NT2/D1 (cell line): ENCODE measurements around the gene SLC47A1.
"Not testable (repeated sequence)": the region's sequence is repeated elsewhere in the genome, so short reads cannot be mapped to it uniquely, and the experiment has no call there.

ENCODE experiments used
- DNase-seq: peaks from one replicate; pipeline ENCODE4 v3.0.0-alpha.2; 2011; ENCODE audit warnings: low read depth, low spot score
- H3K27me3 ChIP-seq: 2 replicates; pipeline ENCODE4 v1.6.0; 2011; ENCODE audit warnings: mild to moderate bottlenecking; ENCODE audit not compliant: insufficient read length, insufficient read depth
- H3K36me3 ChIP-seq: 2 replicates; pipeline ENCODE4 v1.6.1; 2011; ENCODE audit warnings: mild to moderate bottlenecking, low read length, mixed read lengths; ENCODE audit not compliant: insufficient read depth, insufficient read length
- H3K4me1 ChIP-seq: 2 replicates; pipeline ENCODE4 v1.5.1; 2011; ENCODE audit not compliant: insufficient read depth, insufficient read length
- H3K4me3 ChIP-seq: 2 replicates; pipeline ENCODE4 v1.5.1; 2011; ENCODE audit warnings: low read depth; ENCODE audit not compliant: insufficient read length
- H3K9ac ChIP-seq: 2 replicates; pipeline ENCODE4 v1.6.0; 2011; ENCODE audit warnings: low read depth; ENCODE audit not compliant: insufficient read length
- H3K9me3 ChIP-seq: 2 replicates; pipeline ENCODE4 v1.5.1; 2011; ENCODE audit warnings: mild to moderate bottlenecking, low read length; ENCODE audit not compliant: insufficient read depth
- SUZ12 ChIP-seq: IDR thresholded peaks from 2 replicates; pipeline ENCODE4 v1.6.1; 2011; ENCODE audit not compliant: insufficient read length, insufficient read depth; ENCODE audit errors: extremely low read depth
- YY1 ChIP-seq: IDR thresholded peaks from 2 replicates; pipeline ENCODE4 v1.6.1; 2011; ENCODE audit not compliant: insufficient read length, insufficient read depth
- ZNF274 ChIP-seq: IDR thresholded peaks from 2 replicates; pipeline ENCODE4 v1.6.1; 2011; ENCODE audit warnings: mild to moderate bottlenecking, low read depth, low read length

The SLC47A1 gene

DNA sequence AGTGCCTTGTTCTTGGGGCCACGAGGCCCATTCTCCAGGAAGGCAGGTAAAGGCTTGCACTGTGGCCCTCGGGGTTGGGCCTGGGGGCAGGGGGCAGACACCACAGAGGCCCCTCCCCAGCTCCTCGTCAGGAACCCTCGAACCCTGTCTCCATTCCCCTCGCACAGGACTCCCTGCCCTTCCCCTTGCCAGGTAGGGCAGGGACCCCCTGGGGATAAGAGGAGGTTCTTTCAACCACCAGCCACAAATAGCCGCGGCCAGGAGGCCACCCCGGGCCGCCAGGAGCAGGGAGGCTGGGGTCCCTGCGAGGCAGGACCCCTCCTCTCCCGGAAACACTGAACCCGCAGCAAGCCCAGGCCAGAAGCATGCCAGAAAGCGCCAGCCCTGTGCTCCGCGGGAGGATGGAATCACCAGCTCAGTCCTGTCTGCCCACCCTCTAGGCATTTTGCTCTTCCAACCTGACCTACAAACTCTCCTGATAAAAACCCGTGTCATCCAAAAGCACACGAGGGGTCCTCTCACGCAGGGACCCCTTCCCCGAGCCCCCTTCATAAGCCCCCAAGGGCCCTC, 45.6 kb downstream of the SLC47A1 start:
- H3K27me3 ChIP-seq, result peaks cover 4% of the 10 kb centered on the region

GRCh38 chr17:19579867-19580565, 46.4 kb downstream of the SLC47A1 start:
- Histone ChIP-seq H3K4me1 (no peaks in the 10 kb centered on the region), H3K27me3 (peaks cover 4% of the 10 kb centered on the region), H3K9me3 (no peaks in the 10 kb centered on the region), H3K9ac (peak overlapping the region; percentile 64), H3K36me3 (no peaks in the 10 kb centered on the region), H3K4me3 (peak overlapping the region; percentile 49)
- no peak for TF ChIP-seq ZNF274
- no peak for TF ChIP-seq SUZ12
- no peak for TF ChIP-seq YY1
- no peak for DNase-seq

More for the DNA sequence above, 45.6 kb downstream of the SLC47A1 start:
- no peak for TF ChIP-seq SUZ12
- no peak for TF ChIP-seq YY1
- no peak for TF ChIP-seq ZNF274
- Histone ChIP-seq H3K36me3 (no peaks in the 10 kb centered on the region), H3K9me3 (no peaks in the 10 kb centered on the region), H3K9ac (peak overlapping the region; percentile 50), H3K4me1 (no peaks in the 10 kb centered on the region), H3K4me3 (peak overlapping the region; percentile 2)
- DNase-seq, result no peak

DNA sequence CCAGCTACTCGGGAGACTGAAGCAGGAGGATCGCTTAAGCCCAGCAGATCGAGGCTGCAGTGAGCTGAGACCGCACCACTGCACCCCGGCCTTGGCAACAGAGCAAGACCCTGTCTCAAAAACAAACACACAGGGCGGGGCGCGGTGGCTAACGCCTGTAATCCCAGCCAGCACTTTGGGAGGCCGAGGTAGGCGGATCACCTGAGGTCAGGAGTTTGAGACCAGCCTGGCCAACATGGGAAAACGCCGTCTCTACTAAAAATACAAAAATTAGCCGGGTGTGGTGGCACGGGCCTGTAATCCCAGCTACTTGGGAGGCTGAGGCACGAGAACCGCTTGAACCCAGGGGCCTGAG, 46.9 kb downstream of the SLC47A1 start:
- H3K9ac ChIP-seq, H3K4me3 ChIP-seq, H3K9me3 ChIP-seq, H3K4me1 ChIP-seq, DNase-seq, H3K27me3 ChIP-seq, H3K36me3 ChIP-seq: not testable (repeated sequence)

GRCh38 chr17:19582152-19582551, 48.5 kb downstream of the SLC47A1 start:
- not testable (repeated sequence) for DNase-seq, H3K27me3 ChIP-seq, H3K4me1 ChIP-seq, H3K4me3 ChIP-seq, H3K36me3 ChIP-seq, H3K9ac ChIP-seq, H3K9me3 ChIP-seq

GRCh38 chr17:19583871-19584270, 50.2 kb downstream of the SLC47A1 start:
- no peaks in the 10 kb centered on the region for H3K9me3 ChIP-seq
- peaks cover 4% of the 10 kb centered on the region for H3K27me3 ChIP-seq
- H3K9ac ChIP-seq, result no peak overlapping the region
- no peak overlapping the region for H3K4me3 ChIP-seq
- TF ChIP-seq YY1 (no peak), SUZ12 (no peak), ZNF274 (no peak)
- H3K4me1 ChIP-seq, result no peaks in the 10 kb centered on the region
- H3K36me3 ChIP-seq, result no peaks in the 10 kb centered on the region
- no peak for DNase-seq

DNA sequence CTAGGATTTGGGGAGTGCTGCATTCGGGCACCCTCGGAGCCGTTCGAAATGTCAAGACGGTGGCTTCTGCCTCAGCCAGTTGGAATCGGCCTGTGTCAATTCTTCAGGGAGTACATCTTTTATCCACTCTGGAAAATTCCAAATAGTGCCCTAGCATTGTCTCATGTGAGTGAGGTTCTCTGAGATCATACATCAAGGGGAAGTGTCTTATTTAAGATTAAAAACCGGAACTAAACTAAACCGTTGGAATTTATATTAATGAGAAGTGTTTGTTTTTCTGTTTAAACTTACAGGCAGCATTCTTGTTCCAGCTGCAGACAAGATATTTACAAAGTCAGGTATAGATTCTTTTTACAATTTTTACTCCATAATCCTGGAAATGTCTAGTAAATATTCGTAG, 56.8 kb downstream of the SLC47A1 start:
- Histone ChIP-seq H3K36me3 (no peaks in the 10 kb centered on the region), H3K27me3 (no peaks in the 10 kb centered on the region), H3K4me1 (no peaks in the 10 kb centered on the region), H3K4me3 (no peak overlapping the region), H3K9me3 (no peaks in the 10 kb centered on the region), H3K9ac (no peak overlapping the region)
- DNase-seq, result no peak
- no peak for TF ChIP-seq YY1
- TF ChIP-seq ZNF274, result no peak
- TF ChIP-seq SUZ12, result no peak

DNA sequence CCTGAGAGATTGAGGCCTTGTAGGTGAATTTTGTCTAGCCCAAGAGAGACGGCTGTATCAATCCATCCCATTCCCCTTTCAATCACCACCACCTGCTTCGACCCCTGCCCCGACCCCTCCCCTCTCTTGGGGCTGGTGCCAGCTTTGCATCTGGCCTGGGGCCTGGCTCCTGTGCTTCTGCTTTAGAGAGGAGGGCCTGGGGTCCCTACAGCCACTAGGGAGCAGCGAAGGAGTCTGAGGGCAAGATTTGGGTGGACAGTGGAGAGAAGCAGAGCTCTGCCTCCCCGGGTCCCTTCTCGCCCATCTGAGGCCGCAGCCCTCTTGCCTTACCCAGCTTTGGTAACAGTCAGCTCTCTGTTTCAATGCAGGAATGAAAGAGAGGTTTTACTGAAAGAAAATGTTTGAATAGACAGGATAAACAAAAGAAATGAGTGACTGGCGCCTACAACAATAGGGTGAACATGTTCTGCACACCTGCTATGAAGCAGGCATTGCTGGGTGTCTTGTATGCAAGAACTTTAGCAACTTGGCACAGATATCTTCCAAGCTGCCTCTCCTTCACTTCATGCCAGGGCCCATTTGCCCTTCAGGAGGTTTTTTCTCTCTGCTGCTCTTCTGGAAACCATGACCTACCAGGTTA, 57.4 kb downstream of the SLC47A1 start:
- Histone ChIP-seq H3K9ac (no peak overlapping the region), H3K4me3 (no peak overlapping the region), H3K4me1 (no peaks in the 10 kb centered on the region), H3K27me3 (no peaks in the 10 kb centered on the region), H3K36me3 (no peaks in the 10 kb centered on the region), H3K9me3 (no peaks in the 10 kb centered on the region)
- DNase-seq, result no peak
- TF ChIP-seq ZNF274 (no peak), SUZ12 (no peak), YY1 (no peak)

GRCh38 chr17:19592316-19592715, 58.7 kb downstream of the SLC47A1 start:
- Histone ChIP-seq H3K4me1 (no peaks in the 10 kb centered on the region), H3K9me3 (no peaks in the 10 kb centered on the region), H3K9ac (no peak overlapping the region), H3K4me3 (no peak overlapping the region), H3K27me3 (no peaks in the 10 kb centered on the region), H3K36me3 (no peaks in the 10 kb centered on the region)
- TF ChIP-seq SUZ12 (no peak), ZNF274 (no peak), YY1 (no peak)
- no peak for DNase-seq
